GM20431 (cell line): ENCODE results near the gene KIAA1328.

ENCODE experiments used
- in situ Hi-C: fragments of 300-500 bp; cut with MseI, MboI; formaldehyde crosslinking; loops from one replicate; pipeline ENCODE4 v1.15.0; 2020; ENCODE audit warnings: low sequenced_read_pairs; ENCODE audit not compliant: unreplicated experiment

Gene KIAA1328

DNA sequence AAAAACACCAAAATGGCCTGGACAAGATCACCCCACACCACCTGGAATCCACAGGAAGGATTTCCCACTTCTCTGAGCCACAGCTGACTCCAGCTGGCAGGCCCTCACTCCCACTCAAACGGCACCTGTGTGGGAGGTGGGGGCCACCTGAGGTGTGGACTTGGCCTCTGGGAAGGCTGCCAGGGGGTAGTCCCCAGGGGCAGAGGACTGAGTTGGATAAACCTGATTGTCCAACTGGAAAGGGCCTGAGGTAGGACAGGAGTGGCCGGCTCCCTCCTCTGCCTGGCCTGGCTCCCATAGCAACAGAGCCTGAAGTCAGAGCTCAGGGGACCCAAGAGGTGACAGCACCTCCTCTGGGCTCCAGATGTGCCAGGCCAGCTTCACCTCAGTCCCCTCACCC is 436.5 kb downstream of the KIAA1328 start:
- in situ Hi-C loops: no loop called here

DNA sequence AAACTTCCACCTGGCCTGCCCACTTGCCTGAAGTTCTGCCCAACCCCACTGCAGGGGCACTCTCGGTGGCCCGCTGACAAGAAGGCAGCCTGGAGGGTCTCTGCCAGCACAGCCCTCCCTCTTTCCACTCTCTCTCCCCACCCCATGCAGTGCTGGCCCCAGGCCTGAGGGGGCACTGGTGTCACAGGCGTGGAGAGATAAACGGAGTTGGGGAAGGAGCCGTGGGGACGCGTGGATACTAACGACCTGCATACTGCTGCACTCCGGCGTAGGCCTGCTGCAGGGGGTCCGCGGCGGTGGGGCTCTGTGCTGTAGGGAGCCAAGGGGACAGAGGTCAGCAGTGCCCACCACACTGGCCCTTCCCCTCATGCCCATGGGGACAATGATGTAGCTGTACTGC is 437.4 kb downstream of the KIAA1328 start:
- in situ Hi-C loops: no loop called here

DNA sequence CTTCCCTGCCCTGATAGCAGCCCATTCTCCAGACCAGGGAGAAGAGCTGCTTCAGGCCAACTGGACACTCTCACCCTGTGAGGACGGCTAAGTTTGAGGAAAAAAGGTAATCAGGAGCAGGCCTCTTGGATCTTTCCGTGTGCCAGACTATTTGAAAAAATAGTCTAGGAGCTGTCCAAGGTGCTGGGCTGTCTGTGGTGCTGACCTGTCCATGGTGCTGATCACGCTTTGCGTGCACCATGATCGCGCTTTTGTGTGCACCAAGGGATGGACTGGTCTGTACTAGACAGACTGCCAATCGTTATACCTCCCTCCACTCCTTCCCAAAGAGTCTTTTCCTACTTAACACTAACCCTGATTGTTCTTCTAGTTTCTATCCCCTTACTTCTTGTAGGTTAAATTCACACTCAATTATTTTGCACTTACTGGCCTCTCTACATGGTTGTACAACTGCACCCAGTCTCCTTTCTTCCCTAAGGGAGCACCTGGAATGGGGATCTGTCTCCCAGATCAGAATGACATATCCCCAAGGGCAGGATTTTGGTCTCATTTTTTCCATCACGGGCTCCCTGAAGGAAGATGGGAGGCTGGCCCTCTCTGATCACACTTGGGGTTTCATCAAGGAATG is 441.2 kb downstream of the KIAA1328 start:
- in situ Hi-C loops: no loop called here

DNA sequence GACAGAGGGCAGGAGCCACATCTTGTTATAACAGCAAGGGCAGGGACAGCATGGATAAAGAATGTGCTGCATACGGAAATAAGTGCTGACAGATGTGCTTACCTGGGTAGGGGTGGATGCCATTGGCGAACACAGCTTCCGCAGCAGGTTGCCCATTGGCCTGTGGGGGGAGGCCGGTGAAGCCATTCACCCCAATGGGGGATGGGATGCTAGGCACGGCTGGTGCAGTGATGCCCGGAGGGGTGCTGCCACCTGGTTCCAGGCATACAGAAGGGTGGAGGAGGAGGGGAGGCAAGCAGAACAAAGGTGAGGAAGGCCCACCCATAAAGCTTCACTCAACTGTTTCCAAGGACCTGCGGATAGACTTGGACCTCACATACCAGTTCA is 441.7 kb downstream of the KIAA1328 start:
- in situ Hi-C loops: no loop called here

DNA sequence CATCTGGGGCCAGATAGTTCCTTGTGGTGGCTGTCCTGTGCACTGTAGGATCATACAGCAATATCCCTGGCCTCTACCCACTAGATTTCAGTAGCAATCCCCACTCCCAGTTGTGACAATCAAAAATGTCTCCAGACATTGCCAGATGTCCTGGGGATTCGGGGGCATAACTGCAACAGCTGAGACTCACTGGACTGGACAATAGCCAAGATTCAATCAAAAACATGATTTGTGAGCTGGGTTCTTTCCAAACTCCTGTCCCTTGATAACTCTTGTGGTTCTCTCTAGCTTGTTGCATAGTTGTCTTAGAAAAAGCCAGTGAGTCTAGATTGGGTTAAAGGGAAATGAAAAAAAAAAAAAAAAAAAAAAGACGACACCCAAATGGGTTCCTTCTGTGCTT is 443.3 kb downstream of the KIAA1328 start:
- in situ Hi-C loops: no loop called here

DNA sequence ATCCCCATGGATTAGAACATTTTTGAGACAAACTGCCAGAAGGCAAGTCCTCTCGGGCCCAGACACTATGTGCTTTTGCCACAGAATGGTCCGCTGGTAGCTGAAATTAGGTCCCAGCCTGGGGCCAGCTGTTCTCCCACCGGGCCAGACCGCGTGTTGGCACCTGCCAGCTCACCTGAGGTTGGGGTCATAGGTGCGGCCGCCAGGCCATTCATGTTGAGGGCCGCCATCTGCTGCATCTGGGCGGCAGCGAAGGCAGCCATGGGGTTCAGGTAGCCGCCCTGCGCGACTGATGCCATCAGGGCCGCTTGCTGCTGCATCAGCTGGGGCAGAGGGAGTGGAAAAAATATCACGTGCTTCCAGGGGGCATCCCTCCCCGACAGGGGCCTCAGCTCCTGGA is 443.9 kb downstream of the KIAA1328 start:
- in situ Hi-C loops: no loop called here

DNA sequence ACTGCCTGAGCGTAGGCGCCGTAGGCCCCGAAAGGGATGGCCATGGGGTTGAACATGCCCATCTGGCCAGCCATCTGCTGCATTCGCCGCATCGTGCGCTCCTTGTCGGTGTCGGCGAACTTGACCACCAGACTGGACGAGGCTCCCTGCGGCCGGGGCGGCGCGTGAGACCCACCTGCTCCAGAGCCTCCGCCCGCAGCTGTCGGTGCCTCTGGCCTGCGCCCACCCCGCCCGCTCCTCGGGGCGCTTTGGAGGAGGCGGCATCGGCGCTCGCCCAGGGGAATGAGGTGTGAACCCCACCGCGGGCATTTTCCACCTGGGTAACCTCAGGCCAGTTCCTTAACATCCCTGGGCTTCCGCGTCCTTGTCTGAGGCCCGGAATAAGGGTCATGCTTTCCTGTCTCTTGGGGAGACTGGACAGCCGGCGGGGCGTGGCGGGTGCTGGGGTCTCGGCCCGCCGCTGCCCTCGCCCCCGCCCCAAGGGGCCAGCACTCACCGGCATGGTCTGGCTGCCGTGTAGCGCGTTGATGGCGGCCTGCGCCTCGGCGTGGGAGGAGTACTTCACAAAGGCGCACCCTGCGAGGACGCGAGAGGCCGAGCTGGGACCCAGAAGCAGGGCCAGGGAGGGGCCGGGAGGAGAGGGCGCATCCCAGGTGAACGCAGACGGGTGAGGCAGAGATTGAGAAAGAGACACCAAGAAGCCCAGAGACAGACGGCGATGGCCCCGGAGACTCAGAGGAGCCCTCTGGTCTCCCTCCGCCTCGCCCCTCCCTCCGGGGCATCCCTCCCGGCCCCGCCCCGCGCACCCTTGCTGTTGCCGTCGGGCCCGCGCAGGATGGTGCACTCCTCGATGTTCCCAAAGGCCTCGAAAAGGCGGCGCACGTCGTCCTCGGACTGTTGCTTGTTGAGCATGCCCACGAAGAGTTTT is 445.6 kb downstream of the KIAA1328 start:
- in situ Hi-C loops: no loop called here

DNA sequence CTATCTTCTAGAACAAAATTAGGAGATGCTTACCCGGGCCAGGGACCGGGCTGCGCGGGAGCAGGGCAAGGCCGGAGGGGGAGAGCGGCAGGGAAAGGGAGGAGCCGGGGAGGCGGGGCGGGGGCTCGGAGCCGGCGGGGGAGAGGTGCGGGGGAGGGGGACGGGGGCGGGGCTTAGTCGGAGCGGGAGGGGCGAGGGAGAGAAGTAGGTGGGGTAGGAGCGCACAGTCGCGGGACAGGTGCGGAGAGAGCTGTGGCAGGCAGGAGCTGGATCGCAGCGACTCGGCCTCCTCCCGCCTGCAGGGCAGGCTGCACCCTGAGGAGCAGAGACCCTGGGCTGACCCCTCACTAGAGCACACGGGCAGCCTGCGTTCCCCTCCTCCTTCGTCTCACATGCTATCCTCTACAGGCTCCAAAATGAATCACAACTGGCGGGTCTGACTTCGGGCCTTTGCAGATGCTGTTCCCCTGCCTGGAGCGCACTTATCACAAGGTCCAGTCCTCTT is 446.4 kb downstream of the KIAA1328 start:
- in situ Hi-C loops: no loop called here

DNA sequence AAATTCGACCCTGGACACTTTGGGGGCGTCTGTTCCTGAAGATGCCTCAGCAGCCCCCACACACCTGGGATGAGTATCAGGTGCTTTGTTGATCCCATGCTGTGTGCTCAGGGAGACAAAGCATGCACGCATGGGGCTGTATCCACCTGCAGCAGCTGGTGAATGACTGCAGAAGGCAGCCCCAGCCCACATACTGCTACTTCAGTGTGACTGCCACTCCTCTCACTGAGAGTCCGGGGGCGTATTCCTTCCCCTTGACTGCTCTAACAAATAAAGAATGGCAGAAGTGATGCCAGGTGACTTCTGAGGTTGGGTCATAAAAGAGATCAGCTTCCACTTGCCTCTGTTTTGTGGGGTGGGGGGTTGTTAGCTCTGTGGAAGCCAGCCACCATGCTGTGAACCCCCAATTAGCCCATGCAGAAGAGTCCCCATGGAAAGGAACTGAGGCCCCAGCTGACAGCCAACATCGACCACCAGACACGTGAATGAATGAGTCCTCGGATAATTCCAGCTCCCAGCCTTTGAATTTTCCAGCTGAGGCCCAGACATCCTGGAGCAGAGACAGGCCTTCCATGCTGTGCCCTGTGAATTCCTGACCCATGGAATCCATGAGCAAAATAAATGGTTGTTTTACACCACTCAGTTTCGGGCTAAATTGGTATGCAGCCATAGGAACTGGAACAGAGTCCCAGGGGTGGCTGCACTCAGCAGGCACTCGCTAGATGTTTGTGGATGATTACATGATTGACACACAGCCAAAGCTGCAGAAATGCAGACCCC is 447.4 kb downstream of the KIAA1328 start:
- in situ Hi-C loops: no loop called here

DNA sequence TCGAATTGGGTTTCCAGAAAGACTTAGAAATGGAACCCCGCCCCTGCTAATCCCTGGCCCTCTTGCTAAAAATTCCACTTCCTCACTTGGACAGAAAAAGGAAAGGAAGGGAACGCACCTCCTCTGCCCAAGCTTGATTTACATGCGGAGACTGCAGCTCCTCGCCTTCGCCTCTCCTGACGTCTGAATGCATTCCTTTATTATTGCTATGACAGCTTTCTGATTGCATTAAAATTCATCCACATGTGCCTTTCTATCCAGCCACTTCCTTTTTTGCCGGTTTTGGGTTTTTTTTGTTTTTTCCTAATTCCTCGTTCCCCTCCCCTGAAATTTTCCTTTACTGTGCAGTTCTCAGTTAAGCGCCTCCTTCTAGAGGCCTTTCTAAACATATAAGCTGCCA is 448.9 kb downstream of the KIAA1328 start:
- in situ Hi-C loops: no loop called here
